ENCODE measurements around the gene CRIP3.
"Not testable (repeated sequence)": the region's sequence is repeated elsewhere in the genome, so short reads cannot be mapped to it uniquely, and the experiment has no call there.

CRIP3 gene

DNA sequence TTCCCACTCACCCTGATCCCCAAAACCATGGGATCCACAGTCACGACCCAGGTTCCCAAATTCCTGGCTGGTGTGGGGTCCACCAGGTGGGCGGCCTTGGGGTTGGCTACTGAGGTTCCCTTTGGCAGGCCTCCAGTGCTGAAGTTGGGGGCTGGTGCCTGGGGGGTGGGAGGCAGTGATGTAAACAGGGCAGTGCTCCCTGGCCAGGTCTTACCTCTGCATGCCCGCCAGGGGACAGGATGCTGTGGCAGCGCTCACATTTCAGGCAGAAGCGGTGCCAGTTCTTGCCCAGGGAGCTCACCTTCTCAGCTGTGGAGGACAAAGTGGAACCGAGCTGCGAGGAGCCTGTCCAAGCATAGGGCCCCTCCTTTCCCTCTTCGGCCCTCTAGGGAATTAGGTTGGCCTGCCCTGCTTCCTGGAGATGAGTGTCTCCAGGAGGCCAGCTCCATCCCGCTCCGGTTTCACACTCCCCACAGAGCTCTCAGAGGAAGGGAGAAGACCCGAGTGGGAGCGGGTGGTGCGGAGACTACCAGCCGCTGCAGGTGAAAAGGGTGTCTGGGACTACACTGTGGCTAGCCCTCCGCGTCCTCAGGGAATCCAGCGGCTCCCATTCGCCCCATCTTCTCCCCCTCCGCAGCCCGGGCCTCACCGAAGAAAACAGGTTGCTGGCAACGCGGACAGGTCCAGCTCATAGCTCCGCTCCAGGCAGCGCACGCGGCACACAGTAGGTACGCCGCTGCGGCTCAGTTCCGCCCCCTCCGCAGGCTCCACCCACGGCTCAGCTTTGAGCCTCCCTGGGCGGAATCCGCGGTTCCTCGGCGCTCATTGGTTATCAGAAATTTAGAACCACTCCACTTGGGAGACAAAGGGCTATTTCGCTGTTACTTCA, at the start of gene CRIP3:
TSS of gene CRIP3 (minus strand) at position 726 of the 889 bp plus-strand sequence. CDS start at position 692, 34 bp downstream.
- in situ Hi-C loops (cut with MboI; ENCODE audit: low pct_unique_long_range_greater_than_20kb, low sequenced_read_pairs, unreplicated experiment): no loop called here
- DNase-seq (ENCODE audit: low spot score): peak; percentile 29
- TF ChIP-seq, protein P1, sequence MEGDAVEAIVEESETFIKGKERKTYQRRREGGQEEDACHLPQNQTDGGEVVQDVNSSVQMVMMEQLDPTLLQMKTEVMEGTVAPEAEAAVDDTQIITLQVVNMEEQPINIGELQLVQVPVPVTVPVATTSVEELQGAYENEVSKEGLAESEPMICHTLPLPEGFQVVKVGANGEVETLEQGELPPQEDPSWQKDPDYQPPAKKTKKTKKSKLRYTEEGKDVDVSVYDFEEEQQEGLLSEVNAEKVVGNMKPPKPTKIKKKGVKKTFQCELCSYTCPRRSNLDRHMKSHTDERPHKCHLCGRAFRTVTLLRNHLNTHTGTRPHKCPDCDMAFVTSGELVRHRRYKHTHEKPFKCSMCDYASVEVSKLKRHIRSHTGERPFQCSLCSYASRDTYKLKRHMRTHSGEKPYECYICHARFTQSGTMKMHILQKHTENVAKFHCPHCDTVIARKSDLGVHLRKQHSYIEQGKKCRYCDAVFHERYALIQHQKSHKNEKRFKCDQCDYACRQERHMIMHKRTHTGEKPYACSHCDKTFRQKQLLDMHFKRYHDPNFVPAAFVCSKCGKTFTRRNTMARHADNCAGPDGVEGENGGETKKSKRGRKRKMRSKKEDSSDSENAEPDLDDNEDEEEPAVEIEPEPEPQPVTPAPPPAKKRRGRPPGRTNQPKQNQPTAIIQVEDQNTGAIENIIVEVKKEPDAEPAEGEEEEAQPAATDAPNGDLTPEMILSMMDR (IDR thresholded peaks at IDR 0.05; ENCODE audit: extremely low read depth, insufficient read depth, missing control alignments): peak; percentile 55

DNA sequence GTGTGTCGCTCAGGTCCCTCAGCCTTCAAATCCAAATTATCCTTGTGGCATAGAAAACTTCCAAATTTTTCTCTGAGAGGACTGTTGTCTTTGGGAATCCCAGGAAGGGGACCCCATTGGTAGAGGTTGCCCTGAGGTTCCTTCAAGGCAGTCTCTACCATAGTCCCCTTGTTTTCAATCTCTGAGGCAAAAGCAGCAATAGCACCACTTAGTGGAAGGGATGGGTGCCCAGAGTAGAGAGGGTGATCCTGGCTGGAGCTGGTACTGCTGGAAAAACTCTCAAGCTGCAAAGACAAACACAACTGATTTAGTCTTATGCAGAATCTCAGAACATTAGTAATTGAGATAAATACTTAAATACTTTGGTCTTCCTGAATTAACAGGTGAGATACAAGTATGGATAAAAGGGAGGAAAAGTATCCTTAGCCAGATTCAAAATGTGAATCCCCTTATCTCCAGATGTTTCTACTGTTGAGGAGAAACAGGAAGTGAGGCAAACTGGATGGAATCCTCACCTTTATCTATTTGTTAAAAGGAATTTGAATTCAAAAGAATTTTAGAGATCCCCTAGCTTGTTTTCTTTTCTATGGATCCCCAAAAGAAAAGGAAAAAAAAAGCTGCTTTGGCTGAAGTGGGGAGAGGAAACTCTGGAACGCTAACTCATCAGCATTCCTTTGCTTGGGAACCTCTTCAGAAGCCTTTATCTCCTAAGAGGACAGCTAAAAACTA, 47.4 kb upstream of the CRIP3 start:
- TF ChIP-seq, protein P1 (IDR thresholded peaks at IDR 0.05; ENCODE audit: extremely low read depth, insufficient read depth, missing control alignments): peak; percentile 44
- in situ Hi-C loops (cut with MboI; ENCODE audit: low pct_unique_long_range_greater_than_20kb, low sequenced_read_pairs, unreplicated experiment): no loop called here
- DNase-seq (ENCODE audit: low spot score): no peak

GRCh38 chr6:43351951-43352350, 43.3 kb upstream of the CRIP3 start:
- in situ Hi-C loops (cut with MboI; ENCODE audit: low pct_unique_long_range_greater_than_20kb, low sequenced_read_pairs, unreplicated experiment); DNase-seq (ENCODE audit: low spot score): not testable (repeated sequence)

- DNase-seq (ENCODE audit: low spot score): no peak
- in situ Hi-C loops (cut with MboI; ENCODE audit: low pct_unique_long_range_greater_than_20kb, low sequenced_read_pairs, unreplicated experiment): no loop called here
- TF ChIP-seq, protein P1 (IDR thresholded peaks at IDR 0.05; ENCODE audit: extremely low read depth, insufficient read depth, missing control alignments): no peak
Measured at GRCh38 chr6:43347444-43347843, 38.8 kb upstream of the CRIP3 start.

GRCh38 chr6:43347021-43347420, 38.4 kb upstream of the CRIP3 start:
- DNase-seq (ENCODE audit: low spot score): no peak
- TF ChIP-seq, protein P1 (IDR thresholded peaks at IDR 0.05; ENCODE audit: extremely low read depth, insufficient read depth, missing control alignments): no peak
- in situ Hi-C loops (cut with MboI; ENCODE audit: low pct_unique_long_range_greater_than_20kb, low sequenced_read_pairs, unreplicated experiment): no loop called here

DNA sequence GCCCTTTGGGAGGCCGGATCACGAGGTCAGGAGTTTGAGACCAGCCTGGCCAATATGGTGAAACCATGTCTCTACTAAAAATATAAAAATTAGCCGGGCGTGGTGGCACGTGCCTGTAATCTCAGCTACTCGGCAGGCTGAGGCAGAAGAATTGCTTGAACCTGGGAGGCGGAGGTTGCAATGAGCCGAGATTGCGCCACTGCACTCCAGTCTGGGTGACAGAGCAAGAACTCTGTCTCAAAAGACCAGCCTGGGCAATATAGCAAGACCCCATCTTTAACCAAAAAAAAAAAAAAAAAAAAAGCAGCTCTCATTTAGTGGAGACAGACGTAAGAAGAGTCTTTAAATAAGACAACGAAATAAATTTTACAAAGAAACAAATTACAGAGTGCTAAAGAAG, 37.6 kb upstream of the CRIP3 start:
- in situ Hi-C loops (cut with MboI; ENCODE audit: low pct_unique_long_range_greater_than_20kb, low sequenced_read_pairs, unreplicated experiment); DNase-seq (ENCODE audit: low spot score): not testable (repeated sequence)

- DNase-seq (ENCODE audit: low spot score): peak; percentile 35
- TF ChIP-seq, protein P1 (IDR thresholded peaks at IDR 0.05; ENCODE audit: extremely low read depth, insufficient read depth, missing control alignments): no peak
- in situ Hi-C loops (cut with MboI; ENCODE audit: low pct_unique_long_range_greater_than_20kb, low sequenced_read_pairs, unreplicated experiment): no loop called here
Measured at GRCh38 chr6:43339168-43339567, 30.5 kb upstream of the CRIP3 start.

Measured in GM13977 (cell line).